Muscle layer of colon (tissue), 2 donors: ENCODE measurements around the gene FBLN7.
A peak's percentile ranks its signal among the peaks of the same experiment; 100 is the strongest.
"Not testable (repeated sequence)": the region's sequence is repeated elsewhere in the genome, so short reads cannot be mapped to it uniquely, and the experiment has no call there.

Source experiments
- H3K27ac ChIP-seq: one replicate; pipeline ENCODE4 v1.7.0; 2013; ENCODE audit warnings: low read depth, mild to moderate bottlenecking, low read length, moderate library complexity
- H3K27me3 ChIP-seq, 2 donors: one replicate each; pipeline ENCODE4 v1.7.0; 2013; ENCODE audit warnings: low read length in 2 of 2, mild to moderate bottlenecking in 2 of 2; ENCODE audit not compliant: insufficient read depth in 2 of 2, control insufficient read depth in 1 of 2
- H3K36me3 ChIP-seq: one replicate; pipeline ENCODE4 v1.7.0; 2013; ENCODE audit warnings: mild to moderate bottlenecking, low read length; ENCODE audit not compliant: insufficient read depth
- H3K4me1 ChIP-seq: one replicate; pipeline ENCODE4 v1.7.0; 2013; ENCODE audit warnings: mild to moderate bottlenecking, low read length; ENCODE audit not compliant: insufficient read depth
- H3K4me3 ChIP-seq, 2 donors: one replicate each; pipeline ENCODE4 v1.7.0; 2013; ENCODE audit warnings: low read length in 2 of 2, low read depth in 1 of 2, mild to moderate bottlenecking in 1 of 2, moderate library complexity in 1 of 2
- H3K9ac ChIP-seq: one replicate; pipeline ENCODE4 v1.7.0; 2013; ENCODE audit warnings: low read length
- H3K9me3 ChIP-seq: one replicate; pipeline ENCODE4 v1.7.0; 2013; ENCODE audit warnings: mild to moderate bottlenecking, low read length
- donor health status: abdominal sarcoma.
- donor health status: Adenocarcinoma of cecum.

Gene FBLN7

GRCh38 chr2:112118148-112118547 lies 20.0 kb upstream of the FBLN7 start:
- Histone ChIP-seq H3K9me3 (no peaks in the 10 kb centered on the region), H3K9ac (no peak overlapping the region), H3K36me3 (peaks cover 7% of the 10 kb centered on the region), H3K27ac (no peak overlapping the region), H3K4me3 (no peak overlapping the region), H3K27me3 (no peaks in the 10 kb centered on the region), H3K4me1 (no peaks in the 10 kb centered on the region)

GRCh38 chr2:112121682-112122254 lies 16.4 kb upstream of the FBLN7 start:
- peaks cover 5% of the 10 kb centered on the region for H3K36me3 ChIP-seq
- H3K27me3 ChIP-seq, result no peaks in the 10 kb centered on the region
- no peaks in the 10 kb centered on the region for H3K4me1 ChIP-seq
- H3K27ac ChIP-seq, result no peak overlapping the region
- no peak overlapping the region for H3K9ac ChIP-seq
- H3K4me3 ChIP-seq, result no peak overlapping the region
- H3K9me3 ChIP-seq, result no peaks in the 10 kb centered on the region

GRCh38 chr2:112129060-112129459 lies 9.1 kb upstream of the FBLN7 start:
- H3K36me3 ChIP-seq, result no peaks in the 10 kb centered on the region
- H3K4me1 ChIP-seq, result no peaks in the 10 kb centered on the region
- no peak overlapping the region for H3K4me3 ChIP-seq
- H3K9me3 ChIP-seq, result no peaks in the 10 kb centered on the region
- no peak overlapping the region for H3K9ac ChIP-seq
- no peaks in the 10 kb centered on the region for H3K27me3 ChIP-seq
- no peak overlapping the region for H3K27ac ChIP-seq

GRCh38 chr2:112133344-112133743 lies 4.8 kb upstream of the FBLN7 start:
- no peak overlapping the region for H3K27ac ChIP-seq
- H3K9me3 ChIP-seq, result no peaks in the 10 kb centered on the region
- no peak overlapping the region for H3K4me3 ChIP-seq
- H3K9ac ChIP-seq, result no peak overlapping the region
- no peaks in the 10 kb centered on the region for H3K36me3 ChIP-seq
- no peaks in the 10 kb centered on the region for H3K4me1 ChIP-seq
- peaks cover 5 to 6% of the 10 kb centered on the region in 2 donors for H3K27me3 ChIP-seq

GRCh38 chr2:112134120-112134519 lies 4.1 kb upstream of the FBLN7 start:
- Histone ChIP-seq H3K4me1 (no peaks in the 10 kb centered on the region), H3K27ac (no peak overlapping the region), H3K4me3 (no peak overlapping the region)

GRCh38 chr2:112136096-112136495 lies 2.1 kb upstream of the FBLN7 start:
- Histone ChIP-seq H3K9ac (no peak overlapping the region), H3K36me3 (no peaks in the 10 kb centered on the region), H3K27ac (no peak overlapping the region), H3K9me3 (no peaks in the 10 kb centered on the region), H3K4me1 (no peaks in the 10 kb centered on the region), H3K4me3 (no peak overlapping the region), H3K27me3 (peaks cover 5 to 9% of the 10 kb centered on the region in 2 donors)

More at GRCh38 chr2:112134120-112134519, 4.1 kb upstream of the FBLN7 start:
- H3K9ac ChIP-seq, result no peak overlapping the region
- H3K27me3 ChIP-seq, result peaks cover 5 to 6% of the 10 kb centered on the region in 2 donors
- H3K9me3 ChIP-seq, result no peaks in the 10 kb centered on the region
- H3K36me3 ChIP-seq, result no peaks in the 10 kb centered on the region

GRCh38 chr2:112137516-112138158 lies 548 bp upstream of the FBLN7 start:
- Histone ChIP-seq H3K9me3 (no peaks in the 10 kb centered on the region), H3K4me3 (peak overlapping the region; percentile 56 to 61), H3K27me3 (peaks cover 5 to 9% of the 10 kb centered on the region in 2 donors), H3K4me1 (no peaks in the 10 kb centered on the region), H3K27ac (no peak overlapping the region), H3K36me3 (no peaks in the 10 kb centered on the region), H3K9ac (no peak overlapping the region)

GRCh38 chr2:112139033-112139614 lies 939 bp downstream of the FBLN7 start:
- H3K4me3 ChIP-seq, H3K9me3 ChIP-seq, H3K9ac ChIP-seq, H3K36me3 ChIP-seq, H3K4me1 ChIP-seq, H3K27ac ChIP-seq, H3K27me3 ChIP-seq: not testable (repeated sequence)

- not testable (repeated sequence) for H3K9ac ChIP-seq, H3K27me3 ChIP-seq, H3K4me1 ChIP-seq, H3K4me3 ChIP-seq, H3K36me3 ChIP-seq, H3K9me3 ChIP-seq, H3K27ac ChIP-seq
Observed at GRCh38 chr2:112139661-112140204, 1.5 kb downstream of the FBLN7 start.

GRCh38 chr2:112140205-112140802 lies 2.1 kb downstream of the FBLN7 start:
- no peak overlapping the region for H3K9ac ChIP-seq
- no peak overlapping the region for H3K4me3 ChIP-seq
- H3K27ac ChIP-seq, result no peak overlapping the region
- H3K9me3 ChIP-seq, result no peaks in the 10 kb centered on the region
- H3K36me3 ChIP-seq, result no peaks in the 10 kb centered on the region
- peaks cover 5 to 9% of the 10 kb centered on the region in 2 donors for H3K27me3 ChIP-seq
- H3K4me1 ChIP-seq, result no peaks in the 10 kb centered on the region

- H3K27me3 ChIP-seq, result peaks cover 5 to 9% of the 10 kb centered on the region in 2 donors
- H3K27ac ChIP-seq, result no peak overlapping the region
- H3K4me3 ChIP-seq, result no peak overlapping the region
- H3K4me1 ChIP-seq, result no peaks in the 10 kb centered on the region
- no peaks in the 10 kb centered on the region for H3K9me3 ChIP-seq
- no peak overlapping the region for H3K9ac ChIP-seq
- no peaks in the 10 kb centered on the region for H3K36me3 ChIP-seq
Observed at GRCh38 chr2:112140899-112141625, 2.9 kb downstream of the FBLN7 start.
